Measurements from ENCODE around the gene BDNF.
A peak's percentile ranks its signal among the peaks of the same experiment; 100 is the strongest.
"Not testable (repeated sequence)": the region's sequence is repeated elsewhere in the genome, so short reads cannot be mapped to it uniquely, and the experiment has no call there.

BDNF gene

DNA sequence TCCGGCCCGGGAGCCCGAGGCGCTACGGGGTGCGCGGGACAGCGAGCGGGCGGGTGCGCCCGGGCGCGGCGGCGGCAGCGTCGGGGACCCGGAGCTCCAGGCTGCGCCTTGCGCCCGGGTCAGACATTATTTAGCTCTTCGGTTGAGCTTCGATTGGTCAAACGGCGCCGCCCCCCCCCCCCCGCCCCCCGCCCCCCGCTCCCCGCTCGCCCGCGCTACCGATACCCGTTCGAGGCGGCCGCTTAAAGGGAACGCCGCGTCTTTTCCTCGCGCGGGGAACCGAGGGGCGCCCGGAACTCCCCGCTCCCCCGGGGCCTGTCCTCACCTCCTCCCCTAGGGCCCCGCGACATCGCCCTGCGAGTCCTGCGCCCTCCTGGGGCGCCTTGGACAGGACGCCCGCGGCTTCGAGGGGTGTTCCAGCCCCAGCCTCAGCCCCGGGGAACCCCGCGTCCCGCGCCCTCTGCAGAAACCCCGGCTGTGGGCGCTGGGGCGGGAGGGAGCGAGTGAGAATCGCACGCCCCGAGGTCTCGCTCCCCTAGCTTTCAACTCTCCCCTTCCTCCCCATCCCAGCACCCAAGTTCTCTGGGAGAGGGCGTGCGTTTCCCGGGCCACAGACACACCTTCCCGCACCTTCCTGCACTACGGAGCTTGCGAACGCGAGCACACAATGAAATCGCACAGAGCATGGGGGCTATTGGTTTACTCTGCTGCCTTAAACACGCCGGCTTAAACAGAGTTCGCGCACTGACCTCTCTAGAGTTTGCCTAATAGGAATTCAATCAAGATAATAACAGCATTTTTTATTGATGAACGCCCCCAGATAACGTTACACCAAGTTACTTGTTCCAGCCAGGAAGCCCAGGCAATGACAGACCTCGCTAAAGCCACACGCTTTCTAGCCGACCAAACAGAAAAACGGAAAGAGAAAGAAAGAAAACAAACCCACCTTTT is at the start of gene BDNF:
Gene BDNF (minus strand): TSS at position 105 of the 951 bp plus-strand sequence. CDS start 41,891 bp downstream, outside the sequence.
- peak; percentile 75 for DNase-seq (ENCODE audit: low read depth)

DNA sequence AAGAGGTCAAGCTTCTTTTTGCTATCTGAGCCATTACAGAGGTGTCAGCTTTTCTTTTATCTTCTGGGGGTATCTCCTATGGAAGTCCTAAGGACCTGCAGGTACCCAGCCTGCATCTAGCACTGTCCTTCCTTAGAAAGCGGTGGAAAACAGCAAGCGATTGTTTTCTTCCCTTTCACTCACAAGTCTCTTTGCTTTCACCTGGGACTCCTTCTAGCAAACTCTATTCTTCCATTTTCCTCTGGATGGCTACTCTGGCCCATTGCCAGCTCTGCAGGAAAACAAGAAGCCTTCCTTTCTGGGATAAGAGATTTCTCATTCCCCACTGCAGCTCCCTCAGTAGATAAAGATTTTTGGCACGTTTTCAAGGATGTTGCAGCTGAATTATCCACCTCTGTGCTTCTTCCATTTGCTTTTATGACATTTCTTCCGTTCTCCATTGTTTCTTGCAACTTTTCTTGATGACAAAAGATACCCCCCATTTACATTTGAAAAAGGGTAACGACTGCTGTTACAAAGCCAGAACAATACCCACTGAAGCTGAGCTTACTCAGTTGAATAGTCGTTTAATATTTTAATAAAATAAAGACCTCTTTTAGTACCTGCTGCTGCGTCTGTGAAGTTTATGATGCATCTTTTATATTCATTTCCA is 40.2 kb upstream of the BDNF start:
- peak; percentile 25 for DNase-seq (ENCODE audit: low read depth)

DNA sequence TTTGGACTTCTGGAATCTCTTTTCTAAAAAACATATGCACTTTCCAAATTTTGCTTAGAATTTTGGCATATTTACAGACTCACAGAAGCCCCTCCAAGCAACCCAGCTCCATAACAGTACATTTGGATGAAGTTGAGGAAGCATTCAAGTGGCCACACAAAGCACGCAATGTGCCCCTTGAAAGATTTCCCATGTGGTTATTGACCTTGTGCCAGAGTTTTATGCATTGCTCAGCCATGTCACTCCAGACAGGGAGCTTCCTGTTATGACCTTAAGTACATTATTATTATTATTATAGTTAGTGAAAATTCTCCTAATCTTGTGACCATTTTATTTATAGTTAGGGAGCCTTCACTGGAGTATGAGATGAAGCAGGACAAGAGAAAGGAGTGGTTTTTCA is 35.0 kb upstream of the BDNF start:
- peak; percentile 49 for DNase-seq (ENCODE audit: low read depth)

DNA sequence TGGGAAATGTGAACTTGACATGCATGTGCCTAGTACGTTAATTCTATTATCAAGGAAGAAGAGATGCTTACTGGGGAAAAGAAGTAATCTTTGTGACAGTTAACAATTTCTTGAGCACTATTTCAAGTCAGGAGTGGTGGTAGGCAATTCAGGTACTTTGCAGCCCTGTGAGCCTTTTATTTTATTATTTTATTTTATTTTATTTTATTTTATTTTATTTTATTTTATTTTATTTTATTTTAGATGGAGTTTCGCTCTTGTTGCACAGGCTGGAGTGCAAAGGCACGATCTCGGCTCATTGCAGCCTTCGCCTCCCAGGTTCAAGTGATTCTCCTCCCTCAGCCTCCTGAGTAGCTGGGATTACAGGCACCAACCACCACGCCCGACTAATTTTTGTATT is 31.5 kb upstream of the BDNF start:
- DNase-seq (ENCODE audit: low read depth), result not testable (repeated sequence)

DNA sequence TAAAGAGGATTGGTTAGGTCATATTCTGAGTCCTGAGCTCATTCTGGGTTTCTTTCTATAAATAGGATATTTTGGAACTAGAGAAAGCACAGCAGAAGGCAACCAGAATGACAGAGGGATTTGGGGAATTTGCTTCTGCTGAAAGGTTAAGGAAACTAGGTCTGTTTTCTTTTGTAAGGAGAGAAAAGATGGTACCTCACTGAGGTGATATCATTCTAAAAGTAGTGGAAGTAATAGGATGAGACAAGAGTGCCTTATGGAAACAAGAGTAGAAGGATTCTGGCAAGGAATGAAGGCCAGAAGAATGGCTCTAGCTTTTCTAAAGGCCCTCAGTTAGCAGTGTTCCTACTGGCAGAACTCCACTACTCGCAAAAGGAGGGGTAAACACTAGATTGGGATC is 26.7 kb upstream of the BDNF start:
- peak; percentile 23 for DNase-seq (ENCODE audit: low read depth)

DNA sequence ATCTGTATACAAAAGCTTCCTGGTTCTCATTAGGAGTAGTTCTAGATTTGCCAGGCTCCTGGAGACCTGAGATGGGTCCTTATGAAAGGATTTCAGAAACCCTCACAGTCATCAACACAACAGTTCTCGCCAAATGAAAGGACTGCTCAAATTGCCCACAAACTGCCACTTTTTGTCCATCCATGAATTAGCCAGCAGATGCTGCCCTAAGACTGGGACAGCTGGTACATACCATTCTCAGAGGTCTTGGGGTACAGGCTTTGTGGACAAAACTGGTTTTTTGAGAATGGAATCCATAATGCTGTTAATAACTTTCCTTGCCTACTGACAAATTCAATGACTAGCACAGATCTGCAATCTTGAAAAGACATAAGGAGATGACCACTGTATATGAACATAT is 23.4 kb upstream of the BDNF start:
- DNase-seq (ENCODE audit: low read depth), result peak; percentile 34

DNA sequence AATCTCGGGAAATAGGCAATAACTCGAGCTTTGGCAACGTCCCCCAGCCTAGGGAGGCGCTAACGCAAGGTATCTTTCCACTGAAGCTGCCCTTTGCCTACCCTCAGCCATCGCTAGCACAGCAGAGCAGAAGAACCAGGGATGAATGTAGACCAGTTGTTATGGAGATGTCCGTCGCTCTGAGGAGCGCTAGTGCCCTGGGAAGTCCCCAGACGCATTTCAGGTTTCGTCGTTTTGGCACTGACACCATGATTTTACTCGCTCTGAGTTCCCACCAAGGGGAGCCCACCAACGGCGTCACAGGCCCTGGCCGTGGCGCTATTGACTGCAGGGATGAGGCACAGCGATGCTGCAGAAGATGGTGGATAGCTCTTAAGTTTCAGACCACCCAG is 22.7 kb upstream of the BDNF start:
- peak; percentile 48 for DNase-seq (ENCODE audit: low read depth)

DNA sequence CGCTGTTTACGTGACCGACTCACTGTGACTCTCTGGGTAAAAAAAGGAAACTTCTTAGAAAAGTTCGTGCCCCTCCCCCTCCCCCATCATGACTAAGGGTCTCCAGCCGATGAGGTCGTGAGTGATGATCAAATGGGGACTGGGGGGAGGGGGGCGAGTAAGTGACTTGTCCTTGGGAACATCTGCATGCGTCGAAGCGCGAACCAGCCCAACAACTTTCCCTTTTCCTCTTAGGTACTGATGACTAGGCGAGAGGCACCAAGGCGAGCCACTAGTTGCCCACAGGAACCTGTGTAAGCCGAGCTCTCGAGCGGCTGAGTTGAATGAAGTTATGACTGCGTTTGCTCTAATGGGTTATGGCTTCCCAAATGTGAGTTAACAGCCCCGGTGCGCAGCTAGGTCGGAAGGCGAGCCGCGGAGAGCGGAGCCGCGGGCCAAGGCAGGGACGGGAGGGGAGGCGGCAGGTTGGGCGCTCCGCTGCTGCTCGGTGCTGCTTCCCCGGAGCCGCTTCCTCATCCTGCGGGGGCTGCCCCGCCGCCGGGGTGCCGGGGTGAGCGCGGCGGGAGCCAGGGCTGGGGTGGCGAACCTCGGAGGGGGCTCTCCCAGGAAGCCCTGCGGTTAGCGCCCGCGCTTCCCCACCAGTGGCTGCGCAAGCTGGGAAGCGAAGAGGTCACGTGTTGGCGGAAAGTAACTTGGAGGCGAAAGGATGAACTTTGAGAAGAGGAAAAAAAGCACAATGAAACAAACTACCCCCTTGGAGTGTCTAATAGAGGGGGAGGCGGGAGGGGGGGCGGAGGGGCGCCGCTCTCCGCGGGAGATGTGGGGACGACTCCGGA is 22.1 kb upstream of the BDNF start:
- DNase-seq (ENCODE audit: low read depth), result peak; percentile 67

DNA sequence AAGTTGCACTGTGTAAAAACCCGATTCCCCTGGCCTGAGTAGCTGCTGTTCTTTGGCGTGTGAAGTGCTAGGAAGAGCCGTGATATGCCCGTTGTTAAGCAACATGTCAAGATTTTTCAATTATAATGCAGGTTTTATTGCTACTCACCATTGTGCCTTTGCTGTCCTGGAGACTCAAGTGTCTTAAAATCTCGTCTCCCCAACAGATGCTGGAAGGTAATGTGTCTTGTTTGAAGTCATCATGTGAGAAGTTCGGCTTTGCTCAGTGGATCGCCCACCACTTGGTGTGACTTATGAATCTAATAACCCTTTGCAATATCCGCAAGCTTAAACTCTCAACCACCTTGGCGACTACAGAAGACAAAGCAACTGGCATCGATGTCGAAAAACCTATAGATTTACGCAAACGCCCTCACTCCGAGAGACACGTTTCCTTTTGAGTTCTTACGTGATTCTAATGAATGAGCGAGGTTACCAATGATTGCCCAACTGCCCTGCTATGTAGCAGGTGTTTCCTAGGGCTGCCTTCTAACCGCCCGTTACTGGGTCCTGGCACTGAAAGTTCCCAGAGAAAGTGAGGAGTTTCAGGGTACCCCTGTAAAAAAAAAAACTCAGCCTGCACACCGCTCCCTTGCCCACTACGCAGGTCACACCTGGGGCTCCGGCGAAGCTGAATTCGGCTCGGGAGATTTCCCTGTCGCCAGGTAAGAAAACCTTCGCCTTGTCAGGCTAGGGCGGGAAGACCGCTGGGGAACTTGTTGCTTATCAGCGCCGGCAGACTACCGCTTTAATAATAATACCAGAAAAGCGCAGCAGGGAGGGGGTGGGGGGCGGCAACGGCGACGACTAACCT is 21.2 kb upstream of the BDNF start:
- DNase-seq (ENCODE audit: low read depth), result no peak

DNA sequence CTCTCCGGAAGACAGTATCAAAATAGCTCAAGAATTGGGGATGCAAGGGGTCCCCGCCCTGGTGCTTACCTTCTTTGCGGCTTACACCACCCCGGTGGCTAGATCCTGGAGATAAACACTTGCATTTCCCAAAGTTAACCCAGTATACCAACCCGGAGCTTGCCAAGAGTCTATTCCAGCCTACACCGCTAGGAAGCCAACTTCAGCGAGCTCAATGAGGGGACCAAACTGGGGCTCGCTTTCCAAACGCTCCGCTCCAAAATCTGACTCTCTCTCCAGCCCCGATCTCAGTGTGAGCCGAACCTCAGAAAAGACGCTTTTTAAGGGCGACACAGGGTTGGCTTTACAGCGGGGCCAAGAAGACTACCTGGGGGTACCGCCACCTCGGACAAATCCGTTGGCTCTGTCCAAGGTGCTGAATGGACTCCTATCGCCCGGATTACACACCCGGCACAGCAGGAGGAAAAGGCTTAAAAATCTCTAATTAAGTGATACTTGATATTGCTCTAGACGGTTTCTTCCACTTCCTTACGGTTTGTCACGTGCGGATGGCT is 20.1 kb upstream of the BDNF start:
- peak; percentile 72 for DNase-seq (ENCODE audit: low read depth)

DNA sequence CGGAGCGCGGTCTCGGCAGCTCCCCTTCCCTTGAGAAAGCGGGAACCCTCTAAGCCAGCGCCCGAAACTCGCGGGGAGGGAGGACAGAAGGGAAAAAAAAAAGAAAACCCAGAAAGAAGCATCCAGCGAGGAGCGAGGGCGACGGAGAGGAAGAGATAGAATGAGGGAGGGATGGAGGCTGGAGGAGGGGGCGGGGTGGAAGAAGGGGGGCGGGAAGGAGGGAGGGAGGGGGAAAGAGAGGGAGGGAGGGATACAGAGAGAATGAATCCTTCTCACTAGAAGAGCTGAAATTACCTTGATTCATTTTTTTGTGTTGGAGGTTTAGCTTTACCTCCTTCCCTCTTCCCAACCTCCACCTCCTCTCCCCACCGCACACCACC is 19.3 kb upstream of the BDNF start:
- DNase-seq (ENCODE audit: low read depth), result peak; percentile 40

DNA sequence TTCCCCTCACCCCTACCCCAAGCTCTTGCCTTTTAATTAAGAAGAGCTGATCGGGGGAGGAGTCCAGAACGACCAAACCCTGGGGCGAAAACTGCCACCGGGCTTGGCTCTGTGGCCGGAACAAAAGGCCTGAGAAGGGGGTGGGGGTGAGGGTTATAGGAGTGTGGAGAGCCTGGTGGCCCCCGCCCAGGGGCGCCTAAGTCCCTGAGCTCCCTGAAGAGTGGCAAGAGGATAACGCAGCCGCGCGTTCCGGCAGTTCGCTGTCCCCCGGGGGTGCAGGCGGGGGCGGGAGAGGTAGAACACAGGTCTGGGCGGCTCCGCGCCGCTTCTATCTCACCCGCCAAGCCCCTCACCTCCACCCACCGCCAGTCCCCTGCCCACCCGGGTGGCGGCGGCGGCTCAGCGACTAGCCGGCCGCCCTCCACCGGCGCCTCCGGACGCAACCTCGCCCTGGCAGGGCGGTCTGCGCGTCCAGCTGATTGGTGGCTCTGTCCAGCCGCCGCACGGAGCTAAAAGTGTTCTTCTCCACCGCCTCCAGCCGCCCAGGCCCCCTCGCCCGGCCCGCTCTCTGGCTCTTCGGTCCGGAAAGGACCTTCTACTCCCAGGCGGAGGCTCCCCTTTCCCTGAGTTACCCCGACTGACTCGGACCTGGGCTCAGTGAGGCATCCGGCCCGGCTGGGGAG is 18.7 kb upstream of the BDNF start:
- DNase-seq (ENCODE audit: low read depth), result peak; percentile 78

DNA sequence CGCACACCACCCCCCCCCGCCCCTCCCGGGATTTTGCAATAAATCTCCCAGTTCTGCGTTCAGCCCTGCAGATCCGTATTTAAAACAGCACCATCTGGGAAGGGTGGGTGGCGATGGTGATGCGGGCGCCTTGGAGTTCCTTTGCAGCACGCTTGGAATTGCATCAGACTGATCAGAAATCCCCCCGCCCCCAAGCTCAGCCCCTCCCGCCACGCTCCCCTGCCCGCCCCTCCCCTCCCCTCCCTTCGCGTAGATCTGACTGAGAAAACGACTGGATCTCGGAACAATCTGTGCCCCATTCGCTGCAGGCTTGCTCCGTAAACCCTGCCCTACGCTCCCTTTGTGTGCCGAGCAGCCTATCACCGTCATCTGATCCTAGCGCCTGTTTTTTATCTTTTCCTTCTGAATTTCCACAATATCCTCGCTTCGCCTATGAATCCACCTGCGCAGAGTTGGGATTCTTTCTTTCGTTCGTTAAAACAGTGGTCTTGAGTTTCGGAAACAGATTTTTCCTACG is 18.1 kb upstream of the BDNF start:
- DNase-seq (ENCODE audit: low read depth), result peak; percentile 96

DNA sequence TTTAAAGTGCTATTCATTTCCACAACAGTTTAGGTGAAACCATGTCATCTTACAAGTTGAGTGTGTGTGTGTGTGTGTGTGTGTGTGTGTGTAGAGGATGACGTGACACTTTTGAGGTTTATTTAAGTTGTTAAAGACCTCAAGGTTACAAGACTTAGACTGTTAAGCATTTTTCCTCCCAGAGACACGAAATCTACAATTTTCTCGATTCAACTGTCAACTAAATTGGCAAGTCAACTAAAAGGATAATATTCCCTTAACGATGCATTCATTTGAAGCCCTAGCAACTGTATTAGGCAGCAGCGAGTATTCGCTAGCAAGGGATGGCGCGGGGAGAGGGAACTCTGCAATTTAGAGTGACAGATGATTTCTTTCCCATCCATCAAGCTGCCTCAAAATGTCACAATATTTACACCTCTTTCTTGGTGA is 17.6 kb upstream of the BDNF start:
- no peak for DNase-seq (ENCODE audit: low read depth)

DNA sequence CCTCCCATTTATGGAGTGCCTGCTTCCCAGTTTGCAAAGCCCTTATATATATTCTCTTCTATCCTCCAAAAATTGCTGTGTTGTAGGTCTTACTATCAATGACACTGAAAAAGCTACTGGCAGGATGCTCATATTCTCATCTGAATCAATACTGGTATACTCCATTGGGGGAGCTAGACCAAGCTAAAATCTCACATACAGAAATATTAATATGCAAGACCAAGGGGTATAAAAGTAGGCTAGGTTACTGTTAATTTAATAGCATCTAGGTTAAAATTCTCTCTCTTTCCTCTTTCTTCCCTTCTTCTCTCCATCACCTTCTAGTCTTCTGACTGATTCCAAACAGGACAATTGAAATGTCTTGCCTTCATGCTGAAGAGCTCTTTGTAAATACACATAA is 17.1 kb upstream of the BDNF start:
- peak; percentile 35 for DNase-seq (ENCODE audit: low read depth)

DNA sequence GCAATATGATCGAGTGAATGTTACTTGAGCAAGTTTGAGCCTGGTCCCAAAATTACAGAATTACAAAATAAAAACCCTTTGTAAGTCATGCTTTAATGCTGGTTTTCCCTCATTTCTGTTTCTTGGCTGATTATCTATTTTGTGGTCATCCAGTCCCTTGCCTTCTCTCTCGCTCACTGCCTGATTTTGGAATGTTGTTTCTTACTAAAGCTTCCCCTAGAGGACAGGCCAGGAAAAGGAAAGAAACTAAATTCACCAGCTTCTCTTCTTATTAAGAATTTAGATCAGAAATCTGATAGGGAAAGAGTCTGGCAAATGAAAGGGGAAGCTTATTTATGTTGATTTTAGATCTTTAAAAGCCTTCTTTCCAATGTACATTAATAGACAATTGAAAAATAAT is 16.6 kb upstream of the BDNF start:
- peak; percentile 78 for DNase-seq (ENCODE audit: low read depth)

DNA sequence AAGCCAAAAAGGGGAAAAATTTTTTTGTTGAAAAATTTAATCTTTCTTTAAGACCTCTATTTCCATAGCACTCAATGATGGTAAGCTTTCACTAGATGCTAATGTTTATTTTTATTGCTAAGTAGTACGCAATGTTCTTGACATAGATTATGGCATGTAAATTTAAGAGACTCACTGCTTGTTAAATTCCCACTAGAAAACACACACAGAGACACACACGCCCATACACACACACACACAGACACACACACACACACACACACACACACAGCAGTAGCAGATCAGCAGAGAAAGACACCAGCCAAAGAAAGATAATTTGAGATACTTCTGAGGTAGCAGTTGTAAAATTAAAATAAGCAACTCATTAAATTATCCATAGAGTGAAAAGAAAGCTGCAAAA is 16.0 kb upstream of the BDNF start:
- no peak for DNase-seq (ENCODE audit: low read depth)

DNA sequence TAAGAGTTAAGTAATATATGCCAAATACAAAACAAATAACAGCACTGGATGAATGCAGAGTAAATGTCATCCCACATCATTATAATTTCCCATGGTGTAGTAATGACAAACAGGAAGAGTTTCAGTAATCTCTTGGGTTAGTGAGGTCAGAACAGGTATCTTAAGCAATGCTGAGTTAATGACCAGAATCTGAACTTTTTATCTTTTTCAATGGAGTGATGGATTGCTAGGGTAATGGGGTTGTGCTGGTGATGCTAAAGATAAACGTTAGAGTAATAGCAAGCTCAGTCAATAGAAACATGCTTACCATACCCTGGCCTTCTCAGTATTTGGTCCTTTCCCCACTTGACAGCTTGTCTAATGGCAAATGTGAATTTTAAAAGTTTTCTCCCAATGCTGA is 11.5 kb upstream of the BDNF start:
- no peak for DNase-seq (ENCODE audit: low read depth)

DNA sequence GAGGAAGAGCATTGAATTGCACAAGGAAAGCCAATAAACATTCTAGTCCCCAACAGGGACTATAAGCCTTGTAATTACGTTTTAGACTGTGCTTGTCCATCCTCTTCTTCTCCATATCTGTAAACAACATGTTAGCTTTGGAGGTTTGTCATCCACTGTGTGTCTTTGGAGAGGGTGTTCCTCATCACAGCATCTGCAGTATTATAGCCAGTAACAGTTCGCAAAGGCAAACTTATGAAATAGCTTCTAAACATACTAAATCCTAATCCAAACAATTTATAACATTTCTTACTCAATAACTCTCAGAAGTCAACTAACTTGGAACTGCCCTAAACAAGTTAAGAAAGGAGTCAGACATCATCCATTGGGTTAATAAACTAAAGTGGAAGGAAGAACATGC is 10.3 kb upstream of the BDNF start:
- DNase-seq (ENCODE audit: low read depth), result no peak

DNA sequence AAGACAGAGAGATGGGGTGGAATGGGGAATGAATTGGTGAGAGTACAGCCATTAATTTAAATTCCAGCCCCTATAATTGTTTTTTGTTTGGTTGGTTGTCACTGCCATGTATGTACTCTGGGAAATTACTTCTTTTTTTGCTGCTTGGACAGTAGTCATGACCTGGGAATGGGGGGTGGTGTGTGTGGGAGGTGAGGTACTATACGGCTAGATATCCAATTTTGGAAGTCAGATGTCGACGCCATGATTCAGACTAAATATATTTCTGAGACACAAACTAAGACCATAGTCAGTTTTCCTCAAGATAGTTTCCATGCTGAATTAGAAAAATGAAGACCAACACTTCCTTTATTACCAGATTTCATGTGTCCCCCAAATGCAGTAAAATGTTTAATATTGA is 7.4 kb upstream of the BDNF start:
- no peak for DNase-seq (ENCODE audit: low read depth)

All from EH (cell line).